ENCODE results near the gene CNTRL.
"Not testable (repeated sequence)": the region's sequence is repeated elsewhere in the genome, so short reads cannot be mapped to it uniquely, and the experiment has no call there.

Gene CNTRL, protein sequence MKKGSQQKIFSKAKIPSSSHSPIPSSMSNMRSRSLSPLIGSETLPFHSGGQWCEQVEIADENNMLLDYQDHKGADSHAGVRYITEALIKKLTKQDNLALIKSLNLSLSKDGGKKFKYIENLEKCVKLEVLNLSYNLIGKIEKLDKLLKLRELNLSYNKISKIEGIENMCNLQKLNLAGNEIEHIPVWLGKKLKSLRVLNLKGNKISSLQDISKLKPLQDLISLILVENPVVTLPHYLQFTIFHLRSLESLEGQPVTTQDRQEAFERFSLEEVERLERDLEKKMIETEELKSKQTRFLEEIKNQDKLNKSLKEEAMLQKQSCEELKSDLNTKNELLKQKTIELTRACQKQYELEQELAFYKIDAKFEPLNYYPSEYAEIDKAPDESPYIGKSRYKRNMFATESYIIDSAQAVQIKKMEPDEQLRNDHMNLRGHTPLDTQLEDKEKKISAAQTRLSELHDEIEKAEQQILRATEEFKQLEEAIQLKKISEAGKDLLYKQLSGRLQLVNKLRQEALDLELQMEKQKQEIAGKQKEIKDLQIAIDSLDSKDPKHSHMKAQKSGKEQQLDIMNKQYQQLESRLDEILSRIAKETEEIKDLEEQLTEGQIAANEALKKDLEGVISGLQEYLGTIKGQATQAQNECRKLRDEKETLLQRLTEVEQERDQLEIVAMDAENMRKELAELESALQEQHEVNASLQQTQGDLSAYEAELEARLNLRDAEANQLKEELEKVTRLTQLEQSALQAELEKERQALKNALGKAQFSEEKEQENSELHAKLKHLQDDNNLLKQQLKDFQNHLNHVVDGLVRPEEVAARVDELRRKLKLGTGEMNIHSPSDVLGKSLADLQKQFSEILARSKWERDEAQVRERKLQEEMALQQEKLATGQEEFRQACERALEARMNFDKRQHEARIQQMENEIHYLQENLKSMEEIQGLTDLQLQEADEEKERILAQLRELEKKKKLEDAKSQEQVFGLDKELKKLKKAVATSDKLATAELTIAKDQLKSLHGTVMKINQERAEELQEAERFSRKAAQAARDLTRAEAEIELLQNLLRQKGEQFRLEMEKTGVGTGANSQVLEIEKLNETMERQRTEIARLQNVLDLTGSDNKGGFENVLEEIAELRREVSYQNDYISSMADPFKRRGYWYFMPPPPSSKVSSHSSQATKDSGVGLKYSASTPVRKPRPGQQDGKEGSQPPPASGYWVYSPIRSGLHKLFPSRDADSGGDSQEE (N-terminal part only)

DNA sequence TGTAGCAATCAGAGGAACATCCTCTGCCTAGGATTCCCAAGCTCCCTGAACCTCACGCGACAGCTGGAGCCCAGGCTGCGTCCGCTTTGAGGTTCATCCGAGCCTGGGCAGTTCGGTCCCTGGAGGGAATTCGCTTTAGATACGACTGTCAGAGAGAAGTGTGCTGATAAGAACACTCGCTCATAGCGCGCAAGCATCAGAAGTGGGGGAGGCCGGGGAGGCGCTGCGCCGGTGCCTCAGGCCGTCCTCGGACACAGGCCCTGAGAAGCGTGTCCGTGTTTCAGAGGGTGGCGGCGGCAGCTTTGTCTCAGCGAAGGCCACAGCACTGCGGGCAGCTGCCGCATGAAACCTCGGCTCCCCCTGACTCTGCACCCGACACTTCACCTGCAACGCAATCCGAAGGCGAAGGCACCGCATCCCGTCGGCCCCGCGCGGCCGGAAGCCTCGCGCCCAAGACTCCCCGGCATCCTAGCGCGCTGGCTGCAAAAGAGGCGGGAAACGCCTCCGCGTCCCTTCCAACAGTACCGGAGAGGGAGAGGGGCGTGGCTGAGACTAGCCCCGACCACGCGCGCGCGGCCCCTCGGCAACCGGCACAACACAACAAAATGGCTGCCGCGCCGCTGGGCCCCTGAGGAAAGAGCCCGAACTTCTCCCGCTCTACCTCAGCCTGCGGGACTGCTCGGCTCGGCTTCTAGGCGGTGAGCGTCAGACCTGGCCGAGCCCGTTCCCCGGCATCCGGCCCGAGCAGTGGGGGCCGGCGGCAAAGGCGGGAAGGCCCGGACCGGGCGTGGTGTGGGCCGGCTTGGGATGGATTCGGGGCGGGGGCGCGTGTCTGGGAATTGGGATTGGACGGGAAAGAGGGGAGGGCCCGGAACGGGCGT is at the start of gene CNTRL:
Gene CNTRL, plus strand, starts transcription at position 586 of the 881 bp plus-strand sequence. CDS start 13,372 bp downstream, outside the sequence.
- DNase-seq (ENCODE audit: low read depth in 4 of 4, low spot score in 1 of 4): peak; percentile 80 to 92 (median 86)

DNA sequence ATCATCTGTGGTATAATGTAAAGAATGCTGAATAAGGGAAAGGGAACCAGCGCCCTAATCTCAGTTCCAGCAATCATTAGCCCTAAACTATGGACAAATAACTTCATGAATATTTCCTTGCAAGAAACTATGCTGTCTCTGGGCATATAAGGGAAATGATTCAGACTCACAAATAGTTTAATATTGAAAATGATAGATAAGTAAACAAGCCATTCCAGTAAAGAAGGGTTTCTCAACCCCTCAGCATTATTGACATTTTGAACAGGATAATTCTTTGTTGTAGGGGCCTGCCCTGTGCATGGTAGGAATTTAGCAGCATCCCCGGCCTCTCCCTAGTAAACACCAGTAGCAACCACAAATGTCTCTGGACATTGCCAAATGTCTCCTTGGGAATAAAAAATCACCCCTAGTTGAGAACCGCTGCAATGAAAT is 48.5 kb upstream of the CNTRL start:
- DNase-seq (ENCODE audit: low read depth in 4 of 4, low spot score in 1 of 4): no peak

DNA sequence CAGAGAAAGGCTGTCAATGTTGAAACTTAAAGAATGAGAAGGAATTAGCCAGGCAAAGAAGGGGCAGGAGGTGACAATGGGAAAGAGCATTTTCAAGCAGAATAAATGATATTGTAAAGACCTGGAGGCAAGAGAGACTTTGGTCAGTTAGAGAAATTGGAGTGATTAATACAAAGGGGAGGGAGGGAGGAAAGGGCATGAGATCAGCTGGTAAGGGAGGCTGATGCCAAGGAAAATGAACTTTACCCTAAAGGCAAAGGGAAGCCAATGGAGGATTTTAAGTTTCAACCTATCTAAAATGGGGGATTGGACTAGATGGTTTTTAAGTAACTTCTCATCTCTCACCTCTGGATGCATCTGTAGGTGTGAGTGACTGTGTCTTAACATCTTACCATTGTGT is 48.0 kb upstream of the CNTRL start:
- DNase-seq (ENCODE audit: low read depth in 4 of 4, low spot score in 1 of 4): no peak

DNA sequence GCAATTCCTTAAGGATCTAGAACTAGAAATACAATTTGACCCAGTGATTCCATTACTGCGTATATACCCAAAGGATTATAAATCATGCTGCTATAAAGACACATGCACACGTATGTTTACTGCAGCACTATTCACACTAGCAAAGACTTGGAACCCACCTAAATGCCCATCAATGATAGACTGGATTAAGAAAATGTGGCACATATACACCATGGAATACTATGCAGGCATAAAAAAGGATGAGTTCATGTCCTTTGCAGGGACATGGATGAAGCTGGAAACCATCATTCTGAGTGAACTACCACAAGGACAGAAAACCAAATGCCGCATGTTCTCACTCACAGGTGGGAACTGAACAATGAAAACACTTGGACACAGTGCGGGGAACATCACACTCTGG is 46.5 kb upstream of the CNTRL start:
- not testable (repeated sequence) for DNase-seq (ENCODE audit: low read depth in 4 of 4, low spot score in 1 of 4)

DNA sequence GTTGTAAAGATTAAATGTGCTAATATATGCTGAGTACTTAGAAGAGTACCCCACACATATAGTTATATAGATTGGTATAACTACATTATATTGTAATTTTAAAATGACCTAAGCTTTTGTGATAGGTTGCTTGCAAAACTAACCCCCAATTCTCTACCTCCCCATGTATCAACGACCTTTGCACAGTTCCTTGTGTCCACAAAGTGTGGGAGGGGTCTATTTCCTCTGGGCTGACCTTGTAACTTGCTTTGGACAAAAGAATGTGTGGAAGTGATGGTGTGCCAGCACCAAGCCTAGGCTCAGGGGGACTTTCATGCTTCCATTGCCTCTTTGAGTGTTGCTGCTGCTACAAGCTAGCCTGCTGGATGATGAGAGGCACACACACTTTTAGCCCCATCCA is 45.3 kb upstream of the CNTRL start:
- DNase-seq (ENCODE audit: low read depth in 4 of 4, low spot score in 1 of 4): no peak

DNA sequence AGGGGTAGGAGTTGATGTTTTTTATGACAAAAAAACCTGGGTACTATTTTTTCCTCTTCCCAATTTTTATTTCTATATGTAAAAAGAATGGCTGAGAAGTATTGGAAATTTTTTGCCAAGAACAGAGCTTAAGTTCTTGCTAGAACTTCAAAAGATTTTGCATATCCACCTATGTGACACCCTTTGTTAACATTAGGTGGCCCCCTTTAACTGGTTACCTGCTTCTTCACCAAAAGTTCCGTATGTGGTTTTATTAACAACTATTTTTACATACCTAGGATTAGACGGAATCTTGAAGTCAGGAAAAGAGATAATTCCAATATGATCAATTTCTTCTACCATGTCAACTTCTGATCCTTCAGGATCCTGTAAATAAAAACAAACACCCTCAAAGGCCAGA is 40.2 kb upstream of the CNTRL start:
- no peak for DNase-seq (ENCODE audit: low read depth in 4 of 4, low spot score in 1 of 4)

DNA sequence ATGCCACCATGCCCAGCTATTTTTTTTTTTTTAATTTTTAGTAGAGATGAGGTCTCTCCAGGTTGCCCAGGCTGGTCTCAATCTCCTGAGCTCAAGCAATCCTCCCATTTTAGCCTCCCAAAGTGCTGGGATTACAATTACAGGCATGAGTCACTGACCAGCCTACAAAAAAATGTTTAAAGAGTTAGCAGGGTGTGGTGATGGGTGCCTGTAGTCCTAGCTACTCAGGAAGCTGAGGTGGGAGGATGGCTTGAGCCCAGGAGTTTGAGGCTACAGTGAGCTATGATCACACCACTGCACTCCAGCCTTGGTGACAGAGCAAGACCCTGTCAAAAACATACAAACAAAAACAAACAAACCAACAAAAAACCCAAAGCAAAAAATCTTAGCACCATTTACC is 39.0 kb upstream of the CNTRL start:
- DNase-seq (ENCODE audit: low read depth in 4 of 4, low spot score in 1 of 4): not testable (repeated sequence)

DNA sequence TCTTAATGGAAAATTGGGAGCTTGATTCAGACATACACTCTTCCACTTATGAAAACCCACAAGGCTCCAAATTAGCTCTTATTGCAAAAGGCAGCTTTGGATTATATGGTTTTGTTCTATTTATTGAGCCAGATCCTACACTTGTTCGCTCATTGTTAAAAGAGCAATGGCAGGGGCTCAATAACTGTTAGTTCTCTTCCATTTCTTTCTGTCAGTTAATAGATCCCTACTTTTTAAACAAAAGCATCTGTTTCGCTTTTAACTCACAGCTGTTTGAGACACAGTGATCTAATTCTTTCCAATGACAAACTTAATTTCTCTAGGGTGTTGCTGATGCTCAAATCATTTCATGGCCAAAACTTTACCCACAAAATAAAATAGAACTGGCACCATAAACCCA is 36.4 kb upstream of the CNTRL start:
- no peak for DNase-seq (ENCODE audit: low read depth in 4 of 4, low spot score in 1 of 4)

DNA sequence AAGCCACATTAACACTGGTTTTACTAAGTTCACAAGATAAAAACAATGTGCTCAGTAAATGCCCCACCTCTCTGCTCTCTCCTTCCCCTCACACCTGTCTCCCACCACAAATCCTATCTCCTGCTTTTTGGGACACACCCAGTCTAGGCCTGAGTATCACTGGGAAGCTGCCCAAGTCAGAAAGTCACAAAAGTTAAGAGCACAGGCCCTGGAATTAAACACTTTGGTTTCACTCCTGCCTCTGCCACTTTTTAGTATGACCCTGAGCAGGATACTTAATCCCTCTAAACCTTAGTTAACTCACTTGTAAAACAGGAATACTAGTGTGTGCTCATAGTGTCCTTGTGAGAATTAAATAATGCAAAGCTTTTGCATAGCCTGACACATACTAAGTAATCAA is 36.0 kb upstream of the CNTRL start:
- DNase-seq (ENCODE audit: low read depth in 4 of 4, low spot score in 1 of 4): no peak

DNA sequence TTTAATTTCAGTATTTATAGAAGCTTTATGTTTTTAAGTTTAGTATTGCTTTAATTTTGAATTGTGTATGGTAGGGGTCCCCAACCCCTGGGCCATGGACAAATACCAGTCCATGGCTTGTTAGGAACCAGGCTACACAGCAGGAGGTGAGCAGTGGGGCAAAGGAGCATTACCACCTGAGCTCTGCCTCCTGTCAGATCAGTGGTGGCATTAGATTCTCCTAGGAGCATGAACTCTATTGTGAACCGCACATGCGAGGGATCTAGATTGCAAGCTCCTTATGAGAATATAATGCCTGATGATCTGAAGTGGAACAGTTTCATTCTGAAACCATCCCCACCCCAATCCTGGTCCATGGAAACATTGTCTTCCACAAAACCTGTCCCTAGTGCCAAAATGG is 26.6 kb upstream of the CNTRL start:
- DNase-seq (ENCODE audit: low read depth in 4 of 4, low spot score in 1 of 4): no peak

DNA sequence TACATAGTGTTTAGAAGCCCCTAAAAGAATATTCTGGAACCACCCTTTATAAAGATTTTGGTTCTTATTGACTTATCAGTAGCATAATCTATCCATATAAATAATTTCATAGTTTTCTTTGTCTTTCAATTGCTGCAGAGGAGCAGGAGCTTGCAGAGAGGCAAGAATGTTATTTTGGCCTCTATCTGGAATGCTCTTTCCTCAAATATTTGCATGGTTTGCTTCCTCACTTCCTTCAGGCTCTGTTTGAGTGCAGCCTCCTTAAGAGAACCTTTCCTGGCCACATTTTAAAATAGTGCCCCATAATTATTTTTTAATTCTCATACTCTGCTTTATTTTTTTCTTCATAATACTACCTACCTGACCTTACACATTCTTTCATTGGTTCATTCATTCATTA is 26.1 kb upstream of the CNTRL start:
- no peak for DNase-seq (ENCODE audit: low read depth in 4 of 4, low spot score in 1 of 4)

DNA sequence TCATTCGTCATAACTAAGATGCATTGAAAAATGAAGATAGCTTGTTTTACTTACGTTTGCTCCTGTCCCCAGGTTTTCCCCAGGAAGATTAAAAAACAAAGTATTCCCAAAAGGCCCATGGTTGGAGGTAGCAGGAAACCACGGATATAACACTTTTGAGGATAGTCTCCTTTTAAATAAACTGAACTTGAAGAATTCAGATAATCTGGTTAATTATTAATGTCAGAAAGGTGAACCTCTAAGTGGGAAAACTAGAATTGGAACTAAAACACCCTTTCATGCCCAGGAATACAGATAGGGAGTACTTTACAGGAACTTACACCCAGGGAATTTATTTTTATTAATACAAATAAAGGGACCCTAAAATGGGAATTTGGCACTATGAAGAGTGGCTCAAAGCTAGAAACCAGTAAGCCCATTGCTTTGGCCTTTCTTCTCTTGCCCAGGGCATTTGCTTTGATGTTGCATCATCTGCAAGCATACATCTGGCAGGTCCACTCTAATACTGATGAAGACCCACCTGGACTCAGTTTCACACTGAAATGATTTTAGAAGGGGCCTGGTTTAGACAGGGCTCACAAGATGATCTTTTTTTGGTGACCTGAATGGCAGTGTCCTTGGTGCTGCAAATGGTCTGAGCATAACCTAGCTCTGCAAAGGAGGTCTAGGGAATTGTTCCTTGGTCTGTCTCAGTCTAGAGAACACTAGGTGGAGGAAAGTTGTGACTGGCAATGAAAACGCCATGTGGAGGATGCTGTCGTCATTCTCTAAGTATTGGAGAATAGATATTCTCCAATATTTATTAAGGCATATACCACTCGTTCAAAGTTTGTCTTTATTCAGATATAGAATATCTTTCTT is 24.4 kb upstream of the CNTRL start, which contains the start of gene C5:
Gene C5, minus strand, starts transcription at position 148 of the 861 bp plus-strand sequence. Its CDS starts 29 bp downstream, at position 119.
- no peak for DNase-seq (ENCODE audit: low read depth in 4 of 4, low spot score in 1 of 4)

DNA sequence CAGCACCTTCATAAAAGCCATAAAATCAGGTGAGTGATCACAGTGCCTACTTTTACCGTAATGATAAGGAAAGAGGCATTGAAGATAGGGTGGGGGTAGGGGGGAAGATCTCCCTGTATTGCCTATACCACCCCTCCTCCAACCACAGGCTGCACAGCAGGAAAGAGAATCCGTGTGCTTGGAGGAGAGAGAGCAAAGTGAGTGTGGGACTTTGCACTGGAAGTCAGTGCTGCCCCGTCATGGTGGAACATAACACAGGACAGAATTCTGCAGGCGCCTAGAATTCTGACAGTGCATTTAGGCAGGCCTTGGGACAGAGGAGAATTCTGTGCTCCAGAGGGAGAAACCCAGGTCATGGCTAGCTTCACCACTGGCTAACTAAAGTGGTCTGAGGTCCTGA is 21.2 kb upstream of the CNTRL start:
- no peak for DNase-seq (ENCODE audit: low read depth in 4 of 4, low spot score in 1 of 4)

DNA sequence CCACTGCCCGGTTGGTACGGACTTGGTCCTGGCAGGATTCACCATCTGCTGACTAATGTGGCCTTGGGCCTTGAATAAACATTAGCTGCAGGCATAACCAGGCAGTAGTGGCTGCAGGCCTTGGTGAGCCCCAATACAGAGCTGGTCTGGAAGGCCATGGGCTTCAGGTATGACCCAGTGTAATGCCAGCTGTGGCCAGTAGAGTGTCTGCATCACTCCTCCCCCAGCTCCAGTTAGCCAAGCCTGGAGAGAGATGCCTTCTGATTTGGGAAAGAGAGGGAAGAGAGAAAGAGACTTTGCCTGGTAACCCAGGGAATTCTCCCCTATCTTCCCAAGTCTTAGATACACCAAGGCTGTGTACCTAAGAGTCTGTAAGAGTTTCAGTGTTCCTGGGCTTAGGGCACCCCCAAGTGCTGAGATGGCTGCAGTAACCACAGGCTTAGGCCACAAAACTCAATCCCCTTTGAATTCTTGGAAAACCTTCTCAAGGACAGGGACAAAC is 19.1 kb upstream of the CNTRL start:
- DNase-seq (ENCODE audit: low read depth in 4 of 4, low spot score in 1 of 4): no peak

DNA sequence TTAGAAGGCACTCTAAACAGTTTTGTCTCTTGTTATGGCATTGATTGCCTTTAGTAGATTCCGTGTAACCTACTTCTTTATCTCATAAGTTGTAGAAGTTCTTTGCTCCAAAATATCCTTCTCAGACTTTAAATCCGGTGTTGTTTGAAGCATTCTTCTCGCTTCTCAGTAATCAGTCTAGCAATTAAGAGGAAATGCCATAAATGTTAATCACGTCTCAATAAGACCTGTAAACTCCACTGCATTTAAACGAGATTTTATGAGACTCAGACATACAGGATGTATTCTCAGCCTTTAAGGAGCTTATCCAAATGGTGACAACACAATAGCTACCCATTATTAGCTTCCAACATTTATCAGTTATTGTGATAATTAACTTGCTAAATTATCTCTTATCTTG is 16.9 kb upstream of the CNTRL start:
- no peak for DNase-seq (ENCODE audit: low read depth in 4 of 4, low spot score in 1 of 4)

DNA sequence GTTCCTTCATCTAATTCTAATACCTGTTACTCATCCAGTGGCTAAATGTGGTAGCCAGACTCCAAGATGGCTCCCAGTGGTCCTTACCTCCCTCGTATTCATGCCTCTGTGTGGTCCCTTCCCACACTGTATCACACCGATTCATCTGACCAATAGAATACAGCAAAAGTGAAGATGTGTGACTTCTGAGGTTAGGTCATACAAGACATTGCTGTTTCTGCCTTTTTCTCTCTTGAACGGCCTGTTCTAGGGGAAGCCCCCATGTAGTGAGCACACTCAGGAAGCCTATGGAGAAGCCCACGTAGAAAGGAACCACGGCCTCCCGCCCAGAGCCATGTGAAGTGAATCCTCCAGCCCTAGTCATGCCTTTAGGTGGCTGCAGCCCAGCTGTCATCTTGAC is 15.2 kb upstream of the CNTRL start:
- DNase-seq (ENCODE audit: low read depth in 4 of 4, low spot score in 1 of 4): no peak

DNA sequence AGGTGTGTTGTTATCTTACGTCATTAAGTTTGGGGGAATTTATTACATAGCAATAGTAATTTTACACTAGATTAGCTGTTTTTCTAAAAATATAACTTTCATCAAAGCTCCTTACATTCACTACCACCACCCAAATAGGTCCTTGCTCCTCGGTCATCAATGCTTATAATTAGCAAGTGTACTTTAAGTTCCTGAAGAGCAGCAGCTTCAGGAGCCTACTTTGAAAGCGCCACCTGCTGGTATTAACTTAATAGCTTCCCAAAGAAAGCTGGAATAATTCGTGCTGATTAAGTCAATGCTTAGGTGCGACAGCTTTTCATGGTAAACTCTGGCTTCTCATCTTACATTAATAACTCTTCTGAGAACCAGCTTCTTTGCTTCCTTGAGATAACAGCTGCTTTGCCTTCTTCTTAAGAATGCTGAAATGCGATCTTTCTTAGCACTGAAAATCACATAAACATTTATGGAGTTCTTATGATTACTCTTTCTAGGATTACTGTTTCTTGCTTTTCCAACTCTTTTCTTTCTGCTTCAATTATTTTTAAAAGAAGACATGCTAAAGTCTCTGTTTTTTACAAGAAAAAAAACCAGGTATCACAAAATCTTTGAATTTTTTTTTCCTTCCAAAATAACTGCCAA is 14.6 kb upstream of the CNTRL start:
- no peak for DNase-seq (ENCODE audit: low read depth in 4 of 4, low spot score in 1 of 4)

DNA sequence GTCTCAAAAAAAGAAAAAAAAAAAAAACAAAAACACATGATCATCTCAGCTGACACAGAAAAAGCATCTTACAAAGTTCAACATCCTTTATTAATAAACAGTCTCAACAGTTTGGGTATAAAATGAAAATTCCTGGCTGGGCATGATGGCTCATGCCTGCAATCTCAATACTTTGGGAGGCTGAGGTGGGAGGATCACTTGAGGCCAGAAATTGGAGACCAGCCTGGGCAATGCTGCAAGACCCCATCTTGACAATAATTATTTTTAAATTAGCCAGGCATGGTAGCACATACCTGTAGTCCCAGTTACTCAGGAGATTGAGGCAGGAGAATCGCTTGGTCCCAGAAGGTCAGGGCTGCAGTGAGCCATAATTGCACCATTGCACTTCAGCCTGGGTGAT is 7.9 kb upstream of the CNTRL start:
- DNase-seq (ENCODE audit: low read depth in 4 of 4, low spot score in 1 of 4): no peak

DNA sequence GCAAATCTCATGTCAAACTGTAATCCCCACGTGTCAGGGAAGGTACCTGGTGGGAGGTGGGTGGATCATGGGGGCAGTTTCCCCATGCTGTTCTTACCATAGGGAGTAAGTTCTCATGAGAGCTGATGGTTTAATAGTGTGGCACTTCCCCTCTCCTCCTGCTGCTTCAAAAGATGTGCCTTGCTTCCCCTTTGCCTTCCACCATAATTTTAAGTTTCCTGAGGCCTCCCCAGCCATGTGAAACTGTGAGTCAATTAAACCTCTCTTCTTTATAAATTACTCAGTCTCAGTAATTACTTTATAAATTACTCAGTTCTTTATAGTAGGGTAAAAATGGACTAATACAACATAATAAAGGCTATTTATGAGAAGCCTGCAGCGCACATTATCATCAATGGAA is 7.1 kb upstream of the CNTRL start:
- DNase-seq (ENCODE audit: low read depth in 4 of 4, low spot score in 1 of 4): no peak

All from stimulated activated CD4-positive, alpha-beta T cell treated with anti-CD3 and anti-CD28 coated beads, Interleukin-1b, Interleukin-23, amount 100 ng/mL, for 24 hours (primary cell).